NCI-H2196 treated with DMSO at 0.1 percent for 48 hours (cell line): Measurements from ENCODE around the gene KCNE3.

Experiments
- DNase-seq: peaks from one replicate; lab custom pipeline; 2025; ENCODE audit not compliant: unreplicated experiment; lab: John Stamatoyannopoulos, UW

KCNE3 gene

GRCh38 chr11:74466916-74467885, at the start of gene KCNE3:
KCNE3 (minus strand) TSS chr11:74467549; CDS start chr11:74457563, 9,986 bp downstream.
- DNase-seq: no peak

- no peak for DNase-seq
These were observed 40.2 kb upstream of the KCNE3 start for GRCh38 chr11:74507582-74507981.

GRCh38 chr11:74506823-74507222, 39.5 kb upstream of the KCNE3 start:
- no peak for DNase-seq

GRCh38 chr11:74505911-74506310, 38.6 kb upstream of the KCNE3 start:
- DNase-seq: no peak

- DNase-seq: no peak
These were observed 36.8 kb upstream of the KCNE3 start for GRCh38 chr11:74504100-74504691.

GRCh38 chr11:74494916-74495315, 27.6 kb upstream of the KCNE3 start:
- DNase-seq: no peak

GRCh38 chr11:74493791-74494630, 26.7 kb upstream of the KCNE3 start:
- DNase-seq: peak; percentile 68

- peak; percentile 96 for DNase-seq
These were observed 25.8 kb upstream of the KCNE3 start, which contains the start of gene LIPT2 for GRCh38 chr11:74492974-74493790. LIPT2 (minus strand) TSS chr11:74493724; CDS start chr11:74493703, 21 bp downstream.

- no peak for DNase-seq
These were observed 24.7 kb upstream of the KCNE3 start for GRCh38 chr11:74492084-74492483.

GRCh38 chr11:74490941-74491340, 23.6 kb upstream of the KCNE3 start:
- DNase-seq: no peak

GRCh38 chr11:74487875-74488274, 20.5 kb upstream of the KCNE3 start:
- DNase-seq: no peak

- no peak for DNase-seq
These were observed 18.5 kb upstream of the KCNE3 start for GRCh38 chr11:74485868-74486267.

- DNase-seq: no peak
These were observed 13.5 kb upstream of the KCNE3 start for GRCh38 chr11:74480688-74481417.

GRCh38 chr11:74479732-74480123, 12.4 kb upstream of the KCNE3 start:
- DNase-seq: no peak

- no peak for DNase-seq
These were observed 11.8 kb upstream of the KCNE3 start for GRCh38 chr11:74478877-74479731.

GRCh38 chr11:74476536-74476935, 9.2 kb upstream of the KCNE3 start:
- no peak for DNase-seq

GRCh38 chr11:74474316-74474715, 7.0 kb upstream of the KCNE3 start:
- DNase-seq: no peak

GRCh38 chr11:74473382-74474173, 6.2 kb upstream of the KCNE3 start:
- no peak for DNase-seq
